Thyroid gland (tissue), 4 donors: ENCODE measurements around the gene TBC1D25.

Source experiments
- POLR2A ChIP-seq, 2 donors: fragments of 450-650 bp; IDR thresholded peaks; one replicate each; pipeline ENCODE4 v1.6.1; 2017; ENCODE audit warnings: antibody characterized with exemption in 2 of 2, mild to moderate bottlenecking in 2 of 2, moderate library complexity in 1 of 2
- TF ChIP-seq, protein P1 (sequence below), 6 experiments: fragments of 200-600 bp in 3 of 6; fragments of 450-650 bp in 3 of 6; sonication (generic) in 3 of 6; IDR thresholded peaks; one replicate each; pipeline ENCODE4 v1.5.1; 2016 to 2019; ENCODE audit warnings: antibody characterized with exemption in 6 of 6, mild to moderate bottlenecking in 2 of 6, inconsistent platforms in 1 of 6, moderate library complexity in 1 of 6

- TF ChIP-seq, protein P1, sequence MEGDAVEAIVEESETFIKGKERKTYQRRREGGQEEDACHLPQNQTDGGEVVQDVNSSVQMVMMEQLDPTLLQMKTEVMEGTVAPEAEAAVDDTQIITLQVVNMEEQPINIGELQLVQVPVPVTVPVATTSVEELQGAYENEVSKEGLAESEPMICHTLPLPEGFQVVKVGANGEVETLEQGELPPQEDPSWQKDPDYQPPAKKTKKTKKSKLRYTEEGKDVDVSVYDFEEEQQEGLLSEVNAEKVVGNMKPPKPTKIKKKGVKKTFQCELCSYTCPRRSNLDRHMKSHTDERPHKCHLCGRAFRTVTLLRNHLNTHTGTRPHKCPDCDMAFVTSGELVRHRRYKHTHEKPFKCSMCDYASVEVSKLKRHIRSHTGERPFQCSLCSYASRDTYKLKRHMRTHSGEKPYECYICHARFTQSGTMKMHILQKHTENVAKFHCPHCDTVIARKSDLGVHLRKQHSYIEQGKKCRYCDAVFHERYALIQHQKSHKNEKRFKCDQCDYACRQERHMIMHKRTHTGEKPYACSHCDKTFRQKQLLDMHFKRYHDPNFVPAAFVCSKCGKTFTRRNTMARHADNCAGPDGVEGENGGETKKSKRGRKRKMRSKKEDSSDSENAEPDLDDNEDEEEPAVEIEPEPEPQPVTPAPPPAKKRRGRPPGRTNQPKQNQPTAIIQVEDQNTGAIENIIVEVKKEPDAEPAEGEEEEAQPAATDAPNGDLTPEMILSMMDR (IDR thresholded peaks at IDR 0.05): peak in 3 of 6 experiments; percentile 19 to 34 (median 32)
- no peak for TF ChIP-seq POLR2A (IDR thresholded peaks at IDR 0.05)
These were observed 45.6 kb upstream of the TBC1D25 start for GRCh38 chrX:48493890-48494364.
